ENCODE data around the gene RFTN1. TPM values are rescaled to one million over a fixed set of nuclear protein-coding genes. Genes with fewer than 3 reads are reported as not detected.

Gene RFTN1
- total and polyA plus RNA-seq, 12 donors: 8.3 to 35.7 (median 17.4) TPM

- WGBS, 4 donors: 71 to 82% (median 75%) methylated on average over 6 of the region's 6 CpGs
- H3K4me3 ChIP-seq: no peak overlapping the region
- DNase-seq: no peak
- H3K4me1 ChIP-seq (replicated peaks in 1 of 2): peaks cover 0 to 7% of the 10 kb centered on the region in 2 donors
- TF ChIP-seq CTCF (IDR thresholded peaks at IDR 0.05): no peak
- TF ChIP-seq POLR2A (IDR thresholded peaks at IDR 0.05): no peak
- intact Hi-C loops (cut with DNase I): no loop called here
- no peaks in the 10 kb centered on the region for H3K36me3 ChIP-seq (replicated peaks in 1 of 2)
- no peaks in the 10 kb centered on the region for H3K27me3 ChIP-seq
- no peaks in the 10 kb centered on the region for H3K9me3 ChIP-seq (replicated peaks in 1 of 3)
- H3K27ac ChIP-seq: peak overlapping the region in 1 of 5 donors; percentile 59
Measured at GRCh38 chr3:16449369-16449768, 64.1 kb downstream of the RFTN1 start.

- TF ChIP-seq CTCF (IDR thresholded peaks at IDR 0.05) (no peak), POLR2A (IDR thresholded peaks at IDR 0.05) (no peak)
- intact Hi-C loops (cut with DNase I): no loop called here
- H3K4me3 ChIP-seq: no peak overlapping the region
- H3K36me3 ChIP-seq (replicated peaks in 1 of 2): no peaks in the 10 kb centered on the region
- 26 to 50% (median 45%) methylated on average over 6 of the region's 6 CpGs for WGBS, 4 donors
- peak overlapping the region in 1 of 5 donors; percentile 59 for H3K27ac ChIP-seq
- DNase-seq: peak in 6 of 7 donors; percentile 41 to 74 (median 47)
- no peaks in the 10 kb centered on the region for H3K27me3 ChIP-seq
- H3K4me1 ChIP-seq (replicated peaks in 1 of 2): peaks cover 0 to 7% of the 10 kb centered on the region in 2 donors
- no peaks in the 10 kb centered on the region for H3K9me3 ChIP-seq (replicated peaks in 1 of 3)
Measured at GRCh38 chr3:16448639-16449070, 64.8 kb downstream of the RFTN1 start.

- H3K36me3 ChIP-seq (replicated peaks in 1 of 2): no peaks in the 10 kb centered on the region
- intact Hi-C loops (cut with DNase I): no loop called here
- H3K9me3 ChIP-seq (replicated peaks in 1 of 3): no peaks in the 10 kb centered on the region
- 77 to 92% (median 86%) methylated on average over 4 of the region's 4 CpGs for WGBS, 4 donors
- TF ChIP-seq POLR2A (IDR thresholded peaks at IDR 0.05) (no peak), CTCF (IDR thresholded peaks at IDR 0.05) (no peak)
- no peak for DNase-seq
- no peak overlapping the region for H3K4me3 ChIP-seq
- H3K27me3 ChIP-seq: no peaks in the 10 kb centered on the region
- no peak overlapping the region for H3K27ac ChIP-seq
- H3K4me1 ChIP-seq (replicated peaks in 1 of 2): peaks cover 0 to 7% of the 10 kb centered on the region in 2 donors
Measured at GRCh38 chr3:16447135-16447534, 66.4 kb downstream of the RFTN1 start.

GRCh38 chr3:16444344-16444743 lies 69.2 kb downstream of the RFTN1 start:
- H3K27me3 ChIP-seq: no peaks in the 10 kb centered on the region
- H3K27ac ChIP-seq: no peak overlapping the region
- no peak for DNase-seq
- peaks cover 0 to 7% of the 10 kb centered on the region in 2 donors for H3K4me1 ChIP-seq (replicated peaks in 1 of 2)
- H3K4me3 ChIP-seq: no peak overlapping the region
- no peak for TF ChIP-seq POLR2A (IDR thresholded peaks at IDR 0.05)
- no peak for TF ChIP-seq CTCF (IDR thresholded peaks at IDR 0.05)
- 82 to 88% (median 86%) methylated on average over 6 of the region's 6 CpGs for WGBS, 4 donors
- intact Hi-C loops (cut with DNase I): no loop called here
- no peaks in the 10 kb centered on the region for H3K9me3 ChIP-seq (replicated peaks in 1 of 3)
- H3K36me3 ChIP-seq (replicated peaks in 1 of 2): no peaks in the 10 kb centered on the region
